Left renal pelvis (tissue), 4 donors: ENCODE data around the gene MAPK10. TPM values are rescaled to one million over a fixed set of nuclear protein-coding genes. Genes with fewer than 3 reads are reported as not detected.

Source experiments
- DNase-seq, 4 donors: peaks; one replicate each; pipeline ENCODE4 v3.0.0-alpha.2; 2013; ENCODE audit warnings: low read depth in 4 of 4, low spot score in 3 of 4
- polyA plus RNA-seq, 4 donors: library from polyadenylated mRNA; unstranded; fragments of 120-200 nt; gene quantifications; one replicate each; pipeline ENCODE4 v1.2.1, GENCODE V29; 2013; ENCODE audit not compliant: insufficient read length in 4 of 4

MAPK10 gene
- polyA plus RNA-seq, 4 donors = 49.3 to 71.6 (median 60.0) TPM

- no peak for DNase-seq
Measured at GRCh38 chr4:85946821-85947220, 413.0 kb downstream of the MAPK10 start.

GRCh38 chr4:85942107-85942506, 417.7 kb downstream of the MAPK10 start:
- DNase-seq = no peak

GRCh38 chr4:85940151-85940550, 419.7 kb downstream of the MAPK10 start:
- no peak for DNase-seq

Other genes with a start within 250 kb of the MAPK10 start
- gene PTPN13, start 234.3 kb upstream of the MAPK10 start, polyA plus RNA-seq = 100 to 1,000 TPM in 3 of 4 donors, 10 to 100 TPM in 1; 26.5 to 158 (median 126) TPM